Endothelial cell (in vitro differentiated cells): ENCODE results near the gene RXRB. TPM values are rescaled to one million over a fixed set of nuclear protein-coding genes. Genes with fewer than 3 reads are reported as not detected.
"Not testable (repeated sequence)": the region's sequence is repeated elsewhere in the genome, so short reads cannot be mapped to it uniquely, and the experiment has no call there.

Experiments
- DNase-seq: peaks from one replicate; pipeline ENCODE4 v3.0.0; 2021; ENCODE audit warnings: low spot score
- H3K27ac Mint-ChIP-seq: one replicate; pipeline ENCODE4 v1.8.0; 2021; ENCODE audit warnings: mixed read lengths, inconsistent platforms; ENCODE audit not compliant: unreplicated experiment
- H3K27me3 Mint-ChIP-seq: one replicate; pipeline ENCODE4 v1.8.0; 2021; ENCODE audit warnings: mild to moderate bottlenecking, moderate library complexity, mixed read lengths, inconsistent platforms; ENCODE audit not compliant: unreplicated experiment
- H3K36me3 Mint-ChIP-seq: one replicate; pipeline ENCODE4 v1.8.0; 2021; ENCODE audit warnings: mild to moderate bottlenecking, low read depth, mixed read lengths, inconsistent platforms; ENCODE audit not compliant: unreplicated experiment
- H3K4me1 Mint-ChIP-seq: one replicate; pipeline ENCODE4 v1.8.0; 2021; ENCODE audit warnings: mild to moderate bottlenecking, mixed read lengths, inconsistent platforms; ENCODE audit not compliant: unreplicated experiment
- H3K4me3 Mint-ChIP-seq: one replicate; pipeline ENCODE4 v1.8.0; 2021; ENCODE audit warnings: mild to moderate bottlenecking, mixed read lengths, inconsistent platforms; ENCODE audit not compliant: unreplicated experiment
- H3K9me3 Mint-ChIP-seq: one replicate; pipeline ENCODE4 v1.8.0; 2021; ENCODE audit warnings: mixed read lengths, inconsistent platforms; ENCODE audit not compliant: unreplicated experiment
- total RNA-seq: library from RNA; stranded (reverse); fragmentation: NEBNext Ultra II Directional; extraction: Animal tissue kit (Norgen Biotek cat#: 25700); gene quantifications from one replicate; pipeline ENCODE4 v1.2.1, GENCODE V29; 2021; ENCODE audit not compliant: unreplicated experiment
- TF ChIP-seq, protein P1 (sequence below): fragments of 200-600 bp; sonication (generic); IDR thresholded peaks from one replicate; pipeline ENCODE4 v1.5.0; 2021; ENCODE audit warnings: antibody characterized with exemption; ENCODE audit not compliant: unreplicated experiment

RXRB gene
- total RNA-seq, 1 donor from 2014 or later: 35.8 TPM

DNA sequence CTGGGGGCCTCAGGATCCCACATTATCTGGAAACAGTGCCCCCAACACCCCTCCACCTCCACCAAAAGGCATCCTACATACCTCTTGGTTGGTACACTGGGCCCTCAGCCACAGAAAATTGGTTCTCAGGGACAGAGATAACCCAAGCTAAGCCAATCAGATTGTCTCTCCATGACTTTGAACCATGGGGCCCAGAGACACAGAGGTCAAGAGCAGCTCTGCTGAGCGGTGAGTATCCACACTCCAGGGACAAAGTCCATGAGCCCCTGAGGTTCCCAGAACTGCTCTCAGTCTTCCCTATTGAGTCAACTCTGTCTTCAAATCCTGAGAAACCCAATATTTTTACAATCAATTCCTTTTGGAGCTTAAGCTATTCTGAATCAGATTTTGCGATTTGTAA lies 43.5 kb downstream of the RXRB start:
- no peak for DNase-seq
- TF ChIP-seq, protein P1, sequence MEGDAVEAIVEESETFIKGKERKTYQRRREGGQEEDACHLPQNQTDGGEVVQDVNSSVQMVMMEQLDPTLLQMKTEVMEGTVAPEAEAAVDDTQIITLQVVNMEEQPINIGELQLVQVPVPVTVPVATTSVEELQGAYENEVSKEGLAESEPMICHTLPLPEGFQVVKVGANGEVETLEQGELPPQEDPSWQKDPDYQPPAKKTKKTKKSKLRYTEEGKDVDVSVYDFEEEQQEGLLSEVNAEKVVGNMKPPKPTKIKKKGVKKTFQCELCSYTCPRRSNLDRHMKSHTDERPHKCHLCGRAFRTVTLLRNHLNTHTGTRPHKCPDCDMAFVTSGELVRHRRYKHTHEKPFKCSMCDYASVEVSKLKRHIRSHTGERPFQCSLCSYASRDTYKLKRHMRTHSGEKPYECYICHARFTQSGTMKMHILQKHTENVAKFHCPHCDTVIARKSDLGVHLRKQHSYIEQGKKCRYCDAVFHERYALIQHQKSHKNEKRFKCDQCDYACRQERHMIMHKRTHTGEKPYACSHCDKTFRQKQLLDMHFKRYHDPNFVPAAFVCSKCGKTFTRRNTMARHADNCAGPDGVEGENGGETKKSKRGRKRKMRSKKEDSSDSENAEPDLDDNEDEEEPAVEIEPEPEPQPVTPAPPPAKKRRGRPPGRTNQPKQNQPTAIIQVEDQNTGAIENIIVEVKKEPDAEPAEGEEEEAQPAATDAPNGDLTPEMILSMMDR: no peak
- Mint-ChIP-seq H3K27me3 (peaks cover 7% of the 10 kb centered on the region), H3K27ac (no peak overlapping the region), H3K9me3 (peaks cover 7% of the 10 kb centered on the region), H3K4me1 (peaks cover 9% of the 10 kb centered on the region), H3K36me3 (peaks cover under 1% of the 10 kb centered on the region), H3K4me3 (no peak overlapping the region)

DNA sequence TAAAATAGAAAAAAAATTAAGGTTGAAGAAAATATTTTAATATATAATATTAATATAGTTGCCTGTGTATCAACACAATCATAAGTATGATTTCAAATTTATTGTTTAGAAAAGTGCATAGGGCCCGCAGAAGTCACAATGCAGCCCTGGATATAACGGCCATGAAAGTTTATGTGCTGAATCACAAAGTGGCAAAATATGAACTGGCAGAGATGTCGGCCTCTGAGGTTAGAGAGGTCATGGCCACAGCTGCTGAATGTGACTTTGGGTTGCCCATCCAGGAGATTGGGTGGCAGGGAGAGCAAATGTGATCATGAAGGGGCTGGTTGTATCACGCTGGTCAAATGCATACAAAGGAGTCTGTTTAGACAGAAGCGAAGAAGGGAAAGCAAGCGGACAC lies 43.9 kb downstream of the RXRB start:
- peaks cover 7% of the 10 kb centered on the region for H3K27me3 Mint-ChIP-seq
- H3K4me1 Mint-ChIP-seq: peaks cover 6% of the 10 kb centered on the region
- peaks cover 4% of the 10 kb centered on the region for H3K36me3 Mint-ChIP-seq
- H3K27ac Mint-ChIP-seq: no peak overlapping the region
- H3K4me3 Mint-ChIP-seq: no peak overlapping the region
- TF ChIP-seq, protein P1: no peak
- no peak for DNase-seq
- peaks cover 10% of the 10 kb centered on the region for H3K9me3 Mint-ChIP-seq

DNA sequence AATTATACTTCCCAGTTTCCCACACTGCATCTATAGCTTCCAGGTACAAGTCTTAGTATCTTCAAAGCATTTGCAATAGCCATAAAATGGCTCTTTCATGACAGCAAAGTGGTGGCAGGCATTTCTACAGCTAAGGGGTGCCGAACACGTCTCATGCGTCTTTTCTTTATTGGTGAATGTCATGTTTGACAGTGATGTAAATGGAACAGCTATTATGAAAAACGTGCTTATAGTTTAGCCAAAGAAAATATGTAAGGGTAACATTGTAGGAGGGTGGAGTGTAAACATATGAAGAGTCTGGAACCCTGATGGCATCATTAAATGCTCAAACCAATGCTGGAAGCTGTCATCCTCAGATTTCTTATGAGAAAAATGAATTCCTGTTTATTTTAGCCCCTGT lies 46.1 kb downstream of the RXRB start:
- H3K4me1 Mint-ChIP-seq: no peaks in the 10 kb centered on the region
- TF ChIP-seq, protein P1: no peak

DNA sequence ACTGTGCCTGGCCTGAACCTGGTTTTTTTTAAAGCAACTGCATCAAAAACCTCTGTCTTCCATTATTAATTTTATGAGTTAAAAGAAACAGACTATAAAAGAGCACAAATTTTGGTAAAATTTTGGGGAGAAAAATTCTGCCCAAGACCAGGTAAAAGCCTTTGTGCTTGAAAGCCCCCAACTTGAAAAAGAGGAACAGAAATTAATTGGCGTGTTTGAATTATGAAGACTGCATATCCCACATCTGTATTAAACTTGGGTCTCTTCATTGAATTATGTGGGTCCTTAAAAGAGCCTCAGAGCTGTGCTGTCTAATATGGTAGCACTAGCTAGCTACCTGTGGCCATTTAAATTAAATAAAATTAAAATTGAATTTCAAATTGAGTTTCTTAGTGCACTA lies 49.4 kb downstream of the RXRB start:
- peaks cover 10% of the 10 kb centered on the region for H3K9me3 Mint-ChIP-seq
- peaks cover 4% of the 10 kb centered on the region for H3K36me3 Mint-ChIP-seq
- no peak overlapping the region for H3K4me3 Mint-ChIP-seq
- H3K27ac Mint-ChIP-seq: no peak overlapping the region
- H3K27me3 Mint-ChIP-seq: peaks cover 1% of the 10 kb centered on the region
- DNase-seq: no peak
- TF ChIP-seq, protein P1: no peak
- H3K4me1 Mint-ChIP-seq: no peaks in the 10 kb centered on the region

More for the DNA sequence above, 46.1 kb downstream of the RXRB start:
- no peak for DNase-seq
- no peak overlapping the region for H3K4me3 Mint-ChIP-seq
- no peak overlapping the region for H3K27ac Mint-ChIP-seq
- H3K36me3 Mint-ChIP-seq: peaks cover 4% of the 10 kb centered on the region
- H3K27me3 Mint-ChIP-seq: peaks cover 1% of the 10 kb centered on the region
- H3K9me3 Mint-ChIP-seq: peaks cover 10% of the 10 kb centered on the region

DNA sequence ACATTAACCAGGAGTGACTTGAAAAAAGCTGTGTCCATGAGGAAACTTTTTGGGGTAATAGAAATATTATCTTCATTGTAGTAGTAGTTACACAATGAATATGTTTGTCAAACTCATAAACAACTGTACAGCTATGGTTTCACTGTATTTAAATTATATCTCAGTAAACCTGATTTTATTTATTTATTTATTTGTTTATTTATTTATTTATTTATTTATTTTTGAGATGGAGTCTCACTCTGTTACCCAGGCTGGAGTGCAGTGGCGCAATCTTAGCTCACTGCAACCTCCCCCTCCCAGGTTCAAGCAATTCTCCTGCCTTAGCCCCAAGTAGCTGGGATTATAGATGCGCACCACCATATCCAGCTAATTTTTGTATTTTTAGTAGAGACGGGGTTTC lies 49.9 kb downstream of the RXRB start:
- H3K27ac Mint-ChIP-seq, H3K27me3 Mint-ChIP-seq, DNase-seq, H3K9me3 Mint-ChIP-seq, H3K36me3 Mint-ChIP-seq, H3K4me3 Mint-ChIP-seq, H3K4me1 Mint-ChIP-seq: not testable (repeated sequence)
